GM23338 (cell line): ENCODE results near the gene CACNB3. TPM values are rescaled to one million over a fixed set of nuclear protein-coding genes. Genes with fewer than 3 reads are reported as not detected.

Experiments used
- ATAC-seq: fragments of 200-7000 bp; cut with Tn5 transposase; 3 replicates; pipeline ENCODE4 v1.9.1; 2020
- DNase-seq: peaks from one replicate; pipeline ENCODE4 v3.0.0-alpha.2; 2015; ENCODE audit warnings: low spot score
- H2AFZ ChIP-seq: fragments of 200-600 bp; sonication (generic); 2 replicates; pipeline ENCODE4 v1.8.0; 2016; ENCODE audit warnings: antibody characterized with exemption, mild to moderate bottlenecking, moderate library complexity
- H3F3A ChIP-seq: fragments of 200-600 bp; sonication (generic); replicated peaks from 2 replicates; pipeline ENCODE4 v1.8.0; 2017; ENCODE audit warnings: antibody characterized with exemption, mixed run types, low read depth
- H3K27ac ChIP-seq: fragments of 200-600 bp; sonication (generic); 2 replicates; pipeline ENCODE4 v1.6.1; 2016; ENCODE audit warnings: low read depth
- H3K27me3 ChIP-seq: fragments of 200-600 bp; sonication (generic); 2 replicates; pipeline ENCODE4 v1.8.0; 2016; ENCODE audit warnings: mild to moderate bottlenecking, mixed run types, moderate library complexity; ENCODE audit not compliant: insufficient read depth
- H3K36me3 ChIP-seq: fragments of 200-600 bp; sonication (generic); 2 replicates; pipeline ENCODE4 v1.8.0; 2016; ENCODE audit warnings: mild to moderate bottlenecking; ENCODE audit not compliant: insufficient read depth
- H3K4me1 ChIP-seq: fragments of 200-600 bp; sonication (generic); 2 replicates; pipeline ENCODE4 v1.8.0; 2016; ENCODE audit warnings: mild to moderate bottlenecking, moderate library complexity; ENCODE audit not compliant: insufficient read depth
- H3K4me2 ChIP-seq: fragments of 200-600 bp; sonication (generic); 2 replicates; pipeline ENCODE4 v1.7.1; 2017; ENCODE audit warnings: mixed run types
- H3K4me3 ChIP-seq: fragments of 200-600 bp; sonication (generic); 2 replicates; pipeline ENCODE4 v1.6.1; 2016; ENCODE audit warnings: mixed run types
- H3K79me2 ChIP-seq: fragments of 200-600 bp; sonication (generic); replicated peaks from 2 replicates; pipeline ENCODE4 v1.8.0; 2017; ENCODE audit warnings: mild to moderate bottlenecking; ENCODE audit not compliant: insufficient read depth
- H3K9me2 ChIP-seq: fragments of 200-600 bp; sonication (generic); 2 replicates; pipeline ENCODE4 v1.8.0; 2017; ENCODE audit not compliant: insufficient read depth
- H4K20me1 ChIP-seq: fragments of 200-600 bp; sonication (generic); replicated peaks from 2 replicates; pipeline ENCODE4 v1.8.0; 2017; ENCODE audit warnings: mild to moderate bottlenecking; ENCODE audit not compliant: insufficient read depth
- H3K27ac Mint-ChIP-seq: 2 replicates; pipeline ENCODE4 v1.8.0; 2020; ENCODE audit warnings: inconsistent platforms, mild to moderate bottlenecking, moderate library complexity, mixed read lengths
- H3K27me3 Mint-ChIP-seq: 3 replicates; pipeline ENCODE4 v1.8.0; 2022; ENCODE audit warnings: low read depth, mild to moderate bottlenecking, moderate library complexity, mixed read lengths, inconsistent platforms; ENCODE audit not compliant: insufficient read depth, poor library complexity
- H3K36me3 Mint-ChIP-seq: 3 replicates; pipeline ENCODE4 v1.8.0; 2021; ENCODE audit warnings: low read depth, mild to moderate bottlenecking, inconsistent platforms, moderate library complexity, mixed read lengths
- H3K4me1 Mint-ChIP-seq: 3 replicates; pipeline ENCODE4 v1.8.0; 2020; ENCODE audit warnings: mild to moderate bottlenecking, inconsistent platforms, mixed read lengths
- H3K4me3 Mint-ChIP-seq: 3 replicates; pipeline ENCODE4 v1.8.0; 2021; ENCODE audit warnings: moderate library complexity, mild to moderate bottlenecking, inconsistent platforms, mixed read lengths
- H3K9me3 Mint-ChIP-seq: 3 replicates; pipeline ENCODE4 v1.8.0; 2020; ENCODE audit warnings: moderate library complexity, mild to moderate bottlenecking, inconsistent platforms, mixed read lengths
- CREB1 ChIP-seq: fragments of 250-450 bp; sonication (Bioruptor Pico); IDR thresholded peaks from 2 replicates; pipeline ENCODE4 v1.5.0; 2020; ENCODE audit warnings: low read depth, mild to moderate bottlenecking, moderate library complexity
- CTCF ChIP-seq, 2 experiments: fragments of 200-600 bp in 1 of 2; sonication (generic) in 1 of 2; conservative IDR thresholded peaks; 2 replicates each; pipeline versions ENCODE4 v1.5.1 to v1.6.1; 2016 to 2017; ENCODE audit warnings: antibody characterized with exemption in 2 of 2, low read depth in 2 of 2, mild to moderate bottlenecking in 2 of 2, moderate library complexity in 1 of 2
- ETS1 ChIP-seq: IDR thresholded peaks from 2 replicates; pipeline ENCODE4 v1.6.1; 2016; ENCODE audit warnings: antibody characterized with exemption
- EZH2 ChIP-seq: fragments of 200-600 bp; sonication (generic); IDR thresholded peaks from one replicate; pipeline ENCODE4 v1.8.0; 2017; ENCODE audit warnings: antibody characterized with exemption, mild to moderate bottlenecking, low read depth; ENCODE audit not compliant: unreplicated experiment
- EZH2phosphoT487 ChIP-seq: fragments of 200-600 bp; sonication (generic); IDR thresholded peaks from one replicate; pipeline ENCODE4 v1.8.1; 2018; ENCODE audit warnings: antibody characterized with exemption; ENCODE audit not compliant: unreplicated experiment
- JUNB ChIP-seq: IDR thresholded peaks from one replicate; pipeline ENCODE4 v1.6.1; 2016; ENCODE audit warnings: antibody characterized with exemption; ENCODE audit not compliant: unreplicated experiment
- NANOG ChIP-seq: IDR thresholded peaks from 2 replicates; pipeline ENCODE4 v1.6.1; 2016; ENCODE audit warnings: antibody characterized with exemption, borderline replicate concordance
- POLR2AphosphoS5 ChIP-seq: IDR thresholded peaks from 2 replicates; pipeline ENCODE4 v1.6.1; 2016; ENCODE audit warnings: antibody characterized with exemption, low read depth
- REST ChIP-seq: IDR thresholded peaks from one replicate; pipeline ENCODE4 v1.6.1; 2018; ENCODE audit warnings: antibody characterized with exemption; ENCODE audit not compliant: unreplicated experiment
- STAT1 ChIP-seq: IDR thresholded peaks from one replicate; pipeline ENCODE4 v1.6.1; 2016; ENCODE audit warnings: antibody characterized with exemption; ENCODE audit not compliant: unreplicated experiment
- ZNF114 ChIP-seq: fragments of 250-450 bp; sonication (Bioruptor Pico); IDR thresholded peaks from 2 replicates; pipeline ENCODE4 v1.5.0; 2020; ENCODE audit warnings: mild to moderate bottlenecking, moderate library complexity
- ZNF331 ChIP-seq: fragments of 250-450 bp; sonication (Bioruptor Pico); IDR thresholded peaks from 2 replicates; pipeline ENCODE4 v1.5.0; 2020; ENCODE audit warnings: low read depth, mild to moderate bottlenecking, moderate library complexity
- ZNF462 ChIP-seq: fragments of 250-450 bp; sonication (Bioruptor Pico); IDR thresholded peaks from 2 replicates; pipeline ENCODE4 v1.5.0; 2020; ENCODE audit warnings: mild to moderate bottlenecking, moderate library complexity
- polyA plus RNA-seq: library from polyadenylated mRNA; unstranded; fragments of >200 nt; fragmentation: Nextera tagmentation; extraction: Ambion mirVana; gene quantifications from 2 replicates; pipeline ENCODE4 v1.2.1, GENCODE V29; 2016
- total RNA-seq: library from RNA; depleted of rRNA; stranded (reverse); fragments of >200 nt; shearing (Covaris generic); gene quantifications from 2 replicates; pipeline ENCODE4 v1.2.3, GENCODE V29; 2014

Gene CACNB3
- total and polyA plus RNA-seq, 2 experiments from 2014 or later: 4.1 to 6.2 TPM

GRCh38 chr12:48824905-48825304, 6.6 kb downstream of the CACNB3 start:
- H3F3A ChIP-seq: no peaks in the 10 kb centered on the region
- ATAC-seq (no peak), DNase-seq (no peak)
- Mint-ChIP-seq H3K4me3 (no peak overlapping the region), H3K4me1 (peaks cover 23% of the 10 kb centered on the region), H3K27ac (no peak overlapping the region), H3K27me3 (peaks cover 13% of the 10 kb centered on the region), H3K9me3 (no peaks in the 10 kb centered on the region; the same call in 2 of the 3 replicates), H3K36me3 (peaks cover 24% of the 10 kb centered on the region)
- peaks cover 3% of the 10 kb centered on the region; the same call in 1 of the 2 replicates for H4K20me1 ChIP-seq
- H3K79me2 ChIP-seq: no peaks in the 10 kb centered on the region
- H3K27ac ChIP-seq: no peak overlapping the region
- no peaks in the 10 kb centered on the region for H3K9me2 ChIP-seq
- peaks cover 3% of the 10 kb centered on the region; the same call in 1 of the 2 replicates for H3K36me3 ChIP-seq
- TF ChIP-seq NANOG: no peak
- TF ChIP-seq CREB1 (CRISPR knock-in tag): no peak
- no peak for TF ChIP-seq EZH2
- no peak for TF ChIP-seq EZH2phosphoT487
- TF ChIP-seq ETS1: no peak
- no peak for TF ChIP-seq POLR2AphosphoS5
- TF ChIP-seq STAT1: no peak
- TF ChIP-seq ZNF331: no peak
- TF ChIP-seq JUNB: no peak
- TF ChIP-seq CTCF (conservative IDR thresholded peaks at IDR 0.05; ENCODE audit: low read depth in 2 of 2): no peak
- no peak for TF ChIP-seq ZNF114 (CRISPR knock-in tag)
- TF ChIP-seq ZNF462 (CRISPR knock-in tag): no peak
- no peak for TF ChIP-seq REST
- no peak overlapping the region for H3K4me2 ChIP-seq
- H3K4me3 ChIP-seq: no peak overlapping the region
- peaks cover 18% of the 10 kb centered on the region for H3K27me3 ChIP-seq
- peaks cover 5% of the 10 kb centered on the region; the same call in 1 of the 2 replicates for H3K4me1 ChIP-seq
- H2AFZ ChIP-seq: no peak overlapping the region
